IPS-18c (cell line): ENCODE measurements around the gene RPRD1B.
"Not testable (repeated sequence)": the region's sequence is repeated elsewhere in the genome, so short reads cannot be mapped to it uniquely, and the experiment has no call there.

Experiments
- H3K4me3 ChIP-seq: 2 replicates; pipeline ENCODE4 v1.7.0; 2013; ENCODE audit warnings: low read depth, mild to moderate bottlenecking, low read length, moderate library complexity; ENCODE audit not compliant: insufficient read depth
- H3K9me3 ChIP-seq: one replicate; pipeline ENCODE4 v1.6.1; 2013; ENCODE audit warnings: mild to moderate bottlenecking, low read length, moderate library complexity; ENCODE audit not compliant: control insufficient read depth, insufficient read depth

The RPRD1B gene

GRCh38 chr20:37997516-37997915 lies 36.0 kb upstream of the RPRD1B start:
- H3K9me3 ChIP-seq = no peaks in the 10 kb centered on the region
- no peak overlapping the region for H3K4me3 ChIP-seq

- H3K4me3 ChIP-seq = no peak overlapping the region
These were observed 33.9 kb upstream of the RPRD1B start for GRCh38 chr20:37999526-38000263.

DNA sequence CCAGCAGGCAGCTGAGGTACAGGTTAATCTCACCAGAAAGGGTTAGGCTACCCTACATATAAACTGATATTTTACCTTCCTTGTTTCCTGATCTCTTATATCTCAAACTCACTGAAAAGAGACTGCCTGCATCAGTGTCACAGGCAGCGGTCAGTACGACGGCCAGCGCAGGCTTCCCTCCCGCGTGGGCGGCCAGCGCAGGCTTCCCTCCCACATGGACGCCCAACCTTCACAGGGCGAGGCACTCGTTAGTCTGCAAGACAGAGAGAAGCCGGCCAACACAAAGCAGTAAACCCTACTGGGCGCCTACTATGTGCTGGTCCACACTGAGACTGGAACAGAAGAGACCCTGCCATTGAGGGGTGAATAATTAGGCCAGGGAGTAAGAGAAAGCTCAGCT lies 33.3 kb upstream of the RPRD1B start:
- H3K4me3 ChIP-seq = no peak overlapping the region
- no peaks in the 10 kb centered on the region for H3K9me3 ChIP-seq

More at GRCh38 chr20:37999526-38000263, 33.9 kb upstream of the RPRD1B start:
- no peaks in the 10 kb centered on the region for H3K9me3 ChIP-seq

GRCh38 chr20:38001173-38001875 lies 32.2 kb upstream of the RPRD1B start:
- H3K4me3 ChIP-seq = no peak overlapping the region
- H3K9me3 ChIP-seq = no peaks in the 10 kb centered on the region

DNA sequence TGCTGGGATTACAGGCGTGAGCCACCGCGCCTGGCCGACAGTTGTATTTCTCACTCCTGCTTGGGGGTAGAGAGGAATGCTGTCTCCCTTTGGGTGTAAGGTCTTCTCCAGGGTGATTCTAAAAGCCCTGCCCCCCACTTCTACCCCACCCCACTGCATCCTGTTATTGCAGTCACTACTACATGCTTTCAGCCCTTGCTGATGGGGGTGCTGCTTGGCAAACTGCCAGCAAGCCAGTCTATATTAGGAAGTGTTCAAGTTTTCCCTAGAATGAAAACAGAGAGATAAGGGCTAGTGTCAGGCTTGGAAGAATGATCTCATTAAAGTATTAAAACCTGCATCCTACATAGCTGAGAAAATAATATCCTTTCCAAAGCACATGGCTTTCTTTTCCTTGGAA lies 31.6 kb upstream of the RPRD1B start:
- Histone ChIP-seq H3K4me3 (no peak overlapping the region), H3K9me3 (no peaks in the 10 kb centered on the region)

DNA sequence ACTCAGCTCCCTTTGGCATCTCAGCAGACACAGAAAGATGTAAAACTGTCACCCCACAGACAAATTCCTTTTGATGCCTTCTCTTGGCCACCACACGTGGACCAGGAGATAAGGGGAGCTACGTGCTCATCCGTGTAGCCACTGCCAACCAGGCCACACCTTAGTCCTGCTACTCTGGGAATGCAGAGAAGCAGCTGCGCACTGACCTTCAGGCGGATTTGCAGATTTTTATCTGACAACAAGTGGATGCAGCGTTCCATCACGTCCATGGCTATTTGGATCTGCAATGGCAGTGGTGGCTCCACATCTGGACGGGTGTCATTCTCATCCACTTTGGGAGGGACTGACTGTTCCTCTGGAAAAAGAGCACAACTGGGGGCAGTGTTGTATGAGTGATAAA lies 31.1 kb upstream of the RPRD1B start:
- no peak overlapping the region for H3K4me3 ChIP-seq
- H3K9me3 ChIP-seq = no peaks in the 10 kb centered on the region

DNA sequence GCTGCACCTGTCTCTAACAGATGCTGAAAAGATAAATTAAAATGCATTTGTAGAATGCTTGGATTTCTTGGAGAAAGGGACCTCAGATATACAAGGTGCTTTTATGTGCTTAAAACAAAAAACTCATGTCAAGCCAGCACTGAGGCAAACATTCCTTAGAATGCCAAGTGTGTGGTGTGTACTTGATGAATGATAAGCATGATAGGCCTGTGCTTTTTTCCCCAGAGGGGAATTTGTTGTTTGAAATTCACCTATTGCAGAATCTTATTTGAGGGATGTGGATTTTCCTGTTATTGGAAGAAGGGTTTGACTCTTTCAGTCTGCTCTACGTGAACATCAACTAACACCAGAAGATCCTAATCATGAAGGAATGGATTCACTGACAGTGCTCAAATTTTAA lies 29.1 kb upstream of the RPRD1B start:
- H3K4me3 ChIP-seq = no peak overlapping the region
- H3K9me3 ChIP-seq = no peaks in the 10 kb centered on the region

- Histone ChIP-seq H3K9me3 (no peaks in the 10 kb centered on the region), H3K4me3 (no peak overlapping the region)
These were observed 27.6 kb upstream of the RPRD1B start for GRCh38 chr20:38005903-38006302.

GRCh38 chr20:38007526-38007925 lies 26.0 kb upstream of the RPRD1B start:
- H3K4me3 ChIP-seq = no peak overlapping the region
- no peaks in the 10 kb centered on the region for H3K9me3 ChIP-seq

DNA sequence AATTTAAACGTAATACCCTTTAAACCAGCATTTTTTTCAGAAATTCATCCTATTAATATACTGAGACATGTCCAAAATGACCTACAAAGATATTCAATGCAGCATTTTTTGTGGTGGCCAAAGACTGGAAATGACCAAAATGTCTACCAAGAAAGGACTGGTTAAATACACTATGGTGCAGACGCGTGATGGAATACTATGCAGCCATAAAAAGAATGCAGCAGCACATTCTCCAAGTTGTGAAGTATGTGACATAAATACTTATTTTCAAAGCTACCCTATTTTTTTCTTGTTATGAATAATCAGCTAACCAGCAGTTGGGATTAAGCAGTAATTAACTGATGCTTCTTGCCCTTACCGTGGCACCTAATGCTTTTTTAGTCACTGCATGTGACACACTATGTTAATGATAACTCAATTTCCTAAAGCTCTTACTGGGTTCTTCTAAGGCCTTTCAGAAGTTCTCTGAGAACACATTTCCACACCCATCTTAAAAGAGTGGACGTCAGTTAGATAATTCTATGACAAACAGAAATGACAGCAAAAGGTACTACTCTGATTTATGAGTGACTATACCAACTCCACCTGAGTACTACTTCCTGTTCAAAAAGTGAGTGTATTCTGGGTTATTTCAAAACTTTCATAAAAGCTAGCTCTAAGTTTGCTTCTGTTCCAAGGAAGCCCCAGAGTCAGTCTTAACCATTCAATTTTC lies 25.2 kb upstream of the RPRD1B start:
- Histone ChIP-seq H3K4me3 (no peak overlapping the region), H3K9me3 (no peaks in the 10 kb centered on the region)

DNA sequence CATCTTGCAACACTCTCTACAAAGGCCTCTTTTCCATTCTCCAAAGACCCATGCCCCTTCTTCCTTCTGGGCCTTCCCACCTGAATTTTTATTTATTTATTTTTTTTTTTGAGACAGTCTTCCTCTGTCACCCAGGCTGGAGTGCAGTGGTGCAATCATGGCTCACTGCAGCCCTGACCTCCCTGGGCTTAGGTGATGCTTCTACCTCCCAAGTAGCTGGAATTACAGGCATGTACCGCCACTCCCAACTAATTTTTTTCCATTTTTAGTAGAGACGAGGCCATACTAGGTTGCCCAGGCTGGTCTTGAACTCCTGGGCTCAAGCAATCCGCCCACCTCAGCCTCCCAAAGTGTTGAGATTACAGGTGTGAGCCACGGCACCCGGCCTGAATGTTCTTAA lies 24.1 kb upstream of the RPRD1B start:
- H3K9me3 ChIP-seq, H3K4me3 ChIP-seq: not testable (repeated sequence)

- Histone ChIP-seq H3K4me3 (no peak overlapping the region), H3K9me3 (no peaks in the 10 kb centered on the region)
These were observed 21.9 kb upstream of the RPRD1B start for GRCh38 chr20:38011696-38012095.

GRCh38 chr20:38012332-38012731 lies 21.2 kb upstream of the RPRD1B start:
- Histone ChIP-seq H3K4me3 (no peak overlapping the region), H3K9me3 (no peaks in the 10 kb centered on the region)

- Histone ChIP-seq H3K4me3 (no peak overlapping the region), H3K9me3 (no peaks in the 10 kb centered on the region)
These were observed 19.7 kb upstream of the RPRD1B start for GRCh38 chr20:38013887-38014286.

GRCh38 chr20:38017959-38018358 lies 15.6 kb upstream of the RPRD1B start:
- H3K9me3 ChIP-seq = no peaks in the 10 kb centered on the region
- no peak overlapping the region for H3K4me3 ChIP-seq

DNA sequence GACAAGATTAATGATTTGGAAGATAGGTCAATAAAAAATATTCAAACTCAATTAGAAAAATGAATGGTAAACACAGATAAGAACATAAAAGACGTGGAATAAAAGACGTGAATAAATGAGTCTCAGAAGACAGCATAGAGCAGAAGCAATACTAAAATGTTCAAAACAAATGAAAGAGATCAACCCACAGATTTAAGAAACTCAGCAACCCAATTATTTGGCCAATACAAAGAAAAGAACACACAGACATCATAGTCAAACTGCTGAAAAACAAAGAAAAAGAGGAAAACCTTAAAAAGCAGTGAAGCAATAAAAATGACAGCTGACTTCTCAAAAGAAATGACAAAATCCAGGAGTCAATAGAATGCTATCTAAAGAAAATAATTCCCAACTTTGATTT lies 15.2 kb upstream of the RPRD1B start:
- Histone ChIP-seq H3K9me3 (no peaks in the 10 kb centered on the region), H3K4me3 (no peak overlapping the region)

DNA sequence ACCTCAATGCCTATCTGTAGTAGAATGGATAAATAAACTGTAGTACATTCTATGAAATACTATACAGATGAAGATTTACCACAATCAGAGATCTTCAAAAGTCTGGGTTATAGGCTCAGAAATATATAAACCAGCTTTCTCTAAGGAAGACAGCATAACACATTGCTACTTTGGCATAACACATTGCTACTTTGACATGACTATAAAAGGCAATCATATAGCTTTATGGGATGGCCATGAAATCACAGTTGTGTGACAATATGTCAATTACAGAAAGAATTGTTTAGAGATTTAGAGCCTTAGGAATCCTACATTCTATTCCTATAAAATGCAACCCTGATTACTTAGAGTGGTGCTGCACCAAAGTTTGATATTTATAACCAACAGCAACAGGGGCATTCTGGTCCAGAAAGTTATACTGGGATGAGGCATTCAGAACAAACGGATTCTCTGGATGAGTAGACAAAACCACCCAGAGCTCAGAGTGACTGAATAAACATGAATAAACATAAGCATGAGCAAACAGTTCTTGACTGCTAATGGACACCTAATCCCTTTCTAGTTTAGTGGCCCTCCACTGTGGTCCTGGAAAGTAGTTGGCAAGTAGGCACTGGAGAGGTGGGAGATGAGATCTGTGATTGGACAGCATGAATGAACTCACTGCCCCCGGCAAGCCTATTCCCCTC lies 12.3 kb upstream of the RPRD1B start:
- Histone ChIP-seq H3K9me3 (no peaks in the 10 kb centered on the region), H3K4me3 (no peak overlapping the region)
